HG03469 (cell line): ENCODE measurements around the gene ZNF711.
"Not testable (repeated sequence)": the region's sequence is repeated elsewhere in the genome, so short reads cannot be mapped to it uniquely, and the experiment has no call there.

Experiments
- ATAC-seq: cut with Tn5 transposase; IDR thresholded peaks from one replicate; pipeline ENCODE4 v1.9.1; 2021; ENCODE audit warnings: mild to moderate bottlenecking, moderate library complexity, moderate number of reproducible peaks; ENCODE audit not compliant: unreplicated experiment

The ZNF711 gene

DNA sequence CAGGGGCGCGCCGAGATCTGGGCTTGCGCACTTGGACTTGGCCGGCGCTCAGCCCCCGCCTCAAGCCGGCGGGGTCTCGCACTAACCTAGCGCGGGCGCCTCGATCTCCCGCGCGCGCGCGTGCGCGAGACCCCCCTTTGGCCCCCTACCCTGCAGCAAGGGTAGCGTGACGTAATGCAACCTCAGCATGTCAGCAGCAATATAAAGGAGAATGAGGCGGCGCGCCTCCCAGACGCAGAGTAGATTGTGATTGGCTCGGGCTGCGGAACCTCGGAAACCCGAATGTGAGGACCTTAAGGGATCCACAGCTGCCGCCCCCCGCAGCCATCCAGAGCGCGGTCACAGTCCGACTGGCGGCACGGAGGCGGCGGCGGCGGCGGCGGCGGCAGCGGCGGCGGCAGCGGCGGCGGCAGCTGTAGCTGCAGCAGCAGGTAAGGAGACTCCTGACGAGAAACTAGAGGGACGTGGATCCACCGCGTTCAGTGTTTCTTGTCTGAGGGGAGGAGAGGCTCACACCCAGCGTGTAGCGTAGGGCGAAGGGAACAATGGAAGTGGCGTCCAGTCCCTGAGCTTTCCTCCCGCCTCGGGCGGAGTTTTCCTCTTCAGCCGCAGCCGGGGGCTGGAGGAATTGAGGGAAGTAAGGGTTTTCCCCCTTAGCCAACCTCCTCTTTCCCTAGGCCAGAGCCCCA lies at the start of gene ZNF711, which contains the start of gene SATL1:
TSS of gene ZNF711 (plus strand) at position 231 of the 689 bp plus-strand sequence. CDS start 3,582 bp downstream, outside the sequence.
TSS of gene SATL1 (minus strand) at position 19 of the 689 bp plus-strand sequence. CDS start 134,811 bp downstream, outside the sequence.
- peak; percentile 36 for ATAC-seq

DNA sequence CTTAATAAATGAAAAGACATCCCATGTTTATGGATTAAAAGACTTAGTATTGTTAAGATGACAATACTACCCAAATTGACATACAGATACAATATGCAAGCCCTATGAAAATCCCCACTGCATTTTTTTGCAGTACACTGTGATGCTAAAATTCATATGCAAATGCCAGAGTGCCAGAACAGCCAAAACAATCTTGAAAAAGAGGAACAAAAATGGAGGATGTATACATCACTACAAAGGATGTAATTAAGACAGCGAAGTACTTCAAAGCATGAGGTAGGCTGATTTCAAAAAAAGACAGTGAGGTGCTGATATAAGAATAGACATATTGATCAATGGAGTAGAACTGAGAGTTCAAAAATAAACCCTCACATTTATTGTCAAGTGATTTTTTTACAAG lies 47.5 kb upstream of the ZNF711 start:
- ATAC-seq: no peak

DNA sequence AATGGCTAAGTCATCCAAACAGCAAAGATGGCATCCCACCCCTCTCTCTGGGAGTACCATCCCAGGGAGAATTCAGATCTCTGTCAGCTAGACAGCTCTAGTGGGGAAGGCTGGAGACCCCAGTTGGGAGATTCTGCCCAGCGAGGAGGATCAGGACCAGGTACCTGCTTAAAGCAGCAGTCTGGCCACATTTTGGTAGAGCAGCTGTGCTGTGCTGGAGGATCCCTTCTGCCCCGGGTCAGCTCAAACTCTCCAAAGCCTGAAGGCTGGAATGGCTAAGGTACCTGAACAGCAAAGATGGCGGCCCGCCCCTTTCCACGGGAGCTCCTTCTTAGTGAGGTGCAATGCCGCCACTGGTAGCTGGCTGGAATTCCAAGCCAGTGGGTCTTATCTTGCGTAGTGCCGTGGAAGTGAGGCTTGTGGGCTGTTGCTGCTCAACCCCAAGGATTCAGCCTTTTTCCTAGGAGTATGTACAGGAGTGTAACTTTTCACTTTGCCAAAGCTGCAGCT lies 40.3 kb upstream of the ZNF711 start:
- ATAC-seq: no peak

DNA sequence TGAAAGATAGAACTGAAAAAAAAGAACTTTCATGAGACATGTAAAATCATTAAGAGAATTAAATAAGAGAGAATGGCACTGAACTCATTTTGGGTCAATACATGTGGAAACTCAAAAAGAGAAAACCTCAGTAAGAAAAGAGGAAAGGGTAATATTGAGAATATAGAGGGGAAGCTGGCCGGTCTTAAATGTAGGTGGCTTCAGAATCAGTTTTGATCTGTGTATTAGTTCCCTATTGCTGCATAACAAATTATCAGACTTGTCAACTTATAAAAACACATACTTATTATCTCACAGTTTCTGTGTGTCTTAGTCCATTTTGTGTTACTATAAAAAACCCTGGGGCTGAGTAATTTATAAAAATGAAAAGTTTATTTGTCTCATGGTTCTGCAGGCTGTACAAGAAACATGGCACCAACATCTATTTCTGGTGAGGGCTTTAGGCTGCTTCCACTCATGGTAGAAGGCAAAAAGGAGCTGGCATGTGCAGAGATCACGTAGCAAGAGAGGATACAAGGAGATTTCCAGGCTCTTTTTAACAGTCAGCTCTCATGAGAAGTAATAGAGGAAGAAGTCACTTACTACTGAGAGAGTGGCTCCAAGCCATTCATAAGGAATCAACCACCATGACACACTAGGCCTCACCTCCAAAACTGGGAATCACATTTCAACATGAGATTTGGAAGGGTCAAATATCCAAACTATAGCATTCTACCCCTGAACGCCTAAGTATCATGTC lies 29.8 kb upstream of the ZNF711 start:
- no peak for ATAC-seq

DNA sequence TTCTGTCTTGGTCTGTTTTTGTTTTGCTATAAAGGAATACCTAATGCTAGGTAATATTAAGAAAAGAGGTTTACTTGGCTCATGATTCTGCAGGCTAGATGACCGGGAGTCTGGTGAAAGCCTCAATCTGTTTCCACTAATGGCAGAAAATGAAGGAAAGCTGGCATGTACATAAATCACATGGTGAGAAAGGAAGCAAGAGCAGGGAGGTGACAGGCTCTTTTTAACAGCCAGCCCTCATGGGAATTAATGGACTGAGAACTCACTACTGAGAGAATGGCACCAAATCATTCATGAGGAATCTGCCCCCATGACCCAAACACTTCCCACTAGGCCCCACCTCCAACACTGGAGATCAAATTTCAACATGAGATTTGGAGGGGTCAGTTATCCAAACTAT lies 27.8 kb upstream of the ZNF711 start:
- ATAC-seq: no peak

DNA sequence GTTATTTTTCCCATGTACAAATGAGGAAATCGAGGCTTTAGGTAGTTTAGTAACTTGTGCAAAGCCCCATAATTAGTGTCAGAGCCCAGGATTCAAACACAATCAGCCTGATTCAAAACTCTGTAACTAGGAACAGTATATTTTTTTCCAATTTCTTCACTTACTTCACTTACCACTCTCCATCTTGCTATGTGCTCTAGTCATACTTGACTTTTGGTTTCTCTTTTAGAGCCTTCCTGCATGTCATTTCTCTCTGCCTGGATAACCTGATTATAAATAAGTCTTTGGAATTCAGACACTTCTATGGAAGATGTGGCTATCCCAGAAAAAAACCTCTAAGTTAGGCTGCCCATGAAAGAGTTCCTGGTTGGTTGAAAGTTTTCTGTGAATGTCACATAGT lies 22.4 kb upstream of the ZNF711 start:
- ATAC-seq: no peak

DNA sequence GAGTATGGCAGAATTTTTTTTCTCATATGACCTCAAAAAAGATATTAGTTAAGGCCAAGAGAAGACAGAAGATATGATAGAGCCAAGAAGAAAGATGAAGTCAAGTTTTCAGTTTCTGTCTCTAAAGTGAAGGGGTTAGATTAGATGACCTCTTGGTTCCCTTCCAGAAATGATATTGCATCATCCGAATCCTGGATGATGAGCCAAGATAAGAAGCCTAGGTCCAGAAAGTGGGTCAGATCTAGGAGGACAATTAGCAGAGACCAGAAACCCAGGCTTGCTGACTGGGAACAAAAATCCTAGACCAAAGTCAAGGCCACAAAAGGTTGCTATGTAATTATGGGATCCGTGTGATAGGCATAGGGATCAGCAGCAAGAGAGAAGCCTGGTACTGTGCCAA lies 20.4 kb upstream of the ZNF711 start:
- ATAC-seq: no peak

DNA sequence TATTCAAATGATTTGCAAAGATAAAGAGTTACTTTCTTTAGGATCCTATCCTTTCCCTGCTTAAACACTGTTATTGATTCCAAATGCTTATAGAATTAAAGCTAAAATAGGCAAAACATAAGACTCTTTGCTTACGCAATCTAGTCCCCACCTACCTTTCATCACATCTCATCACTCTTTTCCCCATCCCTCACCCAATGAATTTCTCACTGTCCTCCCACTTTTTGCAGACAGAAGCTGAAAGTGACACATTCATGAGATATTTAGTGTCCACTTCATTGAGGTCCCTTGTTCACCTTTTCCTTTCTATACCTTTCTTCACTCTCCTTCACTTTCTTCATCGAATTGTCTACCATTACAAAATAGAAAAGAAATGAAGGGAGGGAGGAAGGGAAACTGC lies 636 bp upstream of the ZNF711 start:
- ATAC-seq: no peak

DNA sequence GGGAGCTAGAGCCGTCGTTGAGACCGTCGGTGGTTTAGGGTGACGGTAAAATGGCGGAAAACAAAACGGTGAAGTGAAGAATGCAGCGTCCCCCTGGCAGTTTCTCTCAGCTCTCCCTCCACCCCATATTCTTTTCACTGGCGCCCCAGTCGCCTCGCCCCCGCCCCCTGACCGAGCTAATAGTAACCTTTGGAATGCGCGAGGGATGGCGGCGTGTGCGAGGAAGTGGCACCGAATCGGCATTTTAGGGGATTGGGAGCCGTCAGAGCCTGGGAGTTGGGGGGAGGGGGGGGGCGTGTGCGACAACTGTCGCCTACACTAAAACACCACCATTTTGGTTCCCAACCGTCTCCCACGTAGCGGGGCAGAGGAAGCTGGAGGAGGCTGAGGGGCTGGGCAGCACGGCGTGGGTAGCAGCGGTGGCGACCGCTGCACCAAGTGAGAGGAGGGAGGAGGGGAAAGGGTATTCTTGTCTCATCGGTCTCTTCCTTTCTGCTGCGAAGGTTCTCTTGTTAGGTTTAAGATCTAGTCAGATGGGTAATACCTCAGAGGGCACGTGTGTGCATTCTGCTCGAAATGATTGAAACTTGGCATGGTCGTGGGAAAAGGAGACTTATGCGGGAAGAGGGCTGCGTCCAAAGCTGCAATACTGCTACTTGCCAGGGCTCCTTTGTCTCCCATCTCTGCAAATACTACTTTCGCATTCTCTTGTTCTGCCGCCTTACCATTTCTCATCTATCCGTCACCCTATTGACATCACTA lies 840 bp downstream of the ZNF711 start:
- ATAC-seq: peak; percentile 32

DNA sequence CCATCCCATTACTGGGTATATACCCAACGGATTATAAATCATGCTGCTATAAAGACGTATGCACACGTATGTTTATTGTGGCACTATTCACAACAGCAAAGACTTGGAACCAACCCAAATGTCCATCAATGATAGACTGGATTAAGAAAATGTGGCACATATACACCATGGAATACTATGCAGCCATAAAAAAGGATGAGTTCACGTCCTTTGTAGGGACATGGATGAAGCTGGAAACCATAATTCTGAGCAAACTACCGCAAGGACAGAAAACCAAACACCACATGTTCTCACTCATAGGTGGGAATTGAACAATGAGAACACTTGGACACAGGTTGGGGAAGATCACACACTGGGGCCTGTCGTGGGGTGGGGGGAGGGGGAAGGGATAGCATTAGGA lies 41.5 kb downstream of the ZNF711 start:
- ATAC-seq: not testable (repeated sequence)

DNA sequence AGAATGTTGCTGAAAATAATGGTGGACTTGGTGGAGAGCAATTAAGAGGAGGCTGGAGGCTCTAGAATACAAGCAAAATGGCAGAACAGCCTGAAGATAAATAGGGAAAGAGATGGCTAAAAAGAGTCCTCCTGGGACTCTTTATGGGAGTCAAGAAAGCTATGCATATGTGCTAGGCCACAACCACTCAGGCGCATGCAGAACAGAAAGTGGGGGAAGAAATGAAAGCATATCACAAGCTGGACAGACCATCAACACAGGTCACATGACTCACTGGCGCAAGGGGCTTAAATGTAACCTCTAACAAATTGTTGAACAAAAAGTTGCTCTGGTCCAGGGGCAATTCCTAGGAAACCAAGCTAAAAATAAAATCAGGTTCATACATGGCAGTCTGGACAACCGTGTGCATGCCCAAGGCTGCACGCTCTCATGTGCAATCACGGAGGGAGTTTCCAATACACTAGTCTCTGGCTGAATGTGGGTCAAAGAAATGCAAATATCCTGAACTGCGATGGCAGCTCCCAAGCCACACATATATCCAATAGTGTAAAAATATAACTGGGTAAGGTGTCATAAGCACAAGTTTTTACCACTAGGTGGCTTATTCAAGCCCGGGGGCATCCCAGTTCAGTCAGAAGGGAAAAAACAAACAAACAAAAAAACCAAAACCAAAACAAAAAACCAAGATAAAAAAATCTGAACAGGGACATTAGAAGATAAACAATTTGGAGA lies 45.4 kb downstream of the ZNF711 start:
- ATAC-seq: peak; percentile 86

DNA sequence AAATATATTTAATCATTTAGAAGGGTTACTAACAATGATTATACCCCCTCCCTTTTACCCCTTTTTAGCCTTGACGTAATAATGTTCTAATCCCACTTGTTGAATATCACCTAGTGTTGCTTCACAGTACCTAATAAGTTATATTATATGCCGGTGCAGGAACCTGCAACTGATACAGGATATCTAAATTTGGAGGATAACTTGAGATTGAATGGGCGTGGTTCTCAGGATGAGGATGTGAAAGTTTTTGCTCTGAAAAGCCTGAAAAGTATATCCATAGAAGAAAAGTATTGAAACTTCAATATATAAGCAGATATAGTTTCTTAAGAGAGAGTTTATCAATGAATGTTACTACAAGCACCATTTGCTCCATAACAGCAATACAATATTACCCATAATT lies 59.8 kb downstream of the ZNF711 start:
- ATAC-seq: peak; percentile 92

DNA sequence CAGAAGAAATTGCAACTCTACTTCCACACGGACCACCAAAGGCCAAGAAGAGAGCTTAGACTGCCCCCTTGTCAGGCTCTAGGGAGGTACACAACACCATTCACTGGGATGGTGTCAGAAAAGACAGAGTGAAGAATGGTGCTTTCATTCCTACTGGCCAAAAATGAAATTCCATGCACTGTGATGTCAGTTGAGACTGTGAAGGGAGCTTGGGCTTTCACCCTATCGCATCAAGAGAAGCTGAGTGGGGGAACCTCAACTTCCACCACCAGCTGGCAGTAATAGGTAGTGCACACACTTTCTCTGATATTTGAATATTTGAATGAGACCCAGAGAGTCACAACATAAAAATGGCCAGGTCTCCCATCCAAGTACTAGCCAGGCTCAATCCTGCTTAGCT lies 65.9 kb downstream of the ZNF711 start:
- no peak for ATAC-seq

DNA sequence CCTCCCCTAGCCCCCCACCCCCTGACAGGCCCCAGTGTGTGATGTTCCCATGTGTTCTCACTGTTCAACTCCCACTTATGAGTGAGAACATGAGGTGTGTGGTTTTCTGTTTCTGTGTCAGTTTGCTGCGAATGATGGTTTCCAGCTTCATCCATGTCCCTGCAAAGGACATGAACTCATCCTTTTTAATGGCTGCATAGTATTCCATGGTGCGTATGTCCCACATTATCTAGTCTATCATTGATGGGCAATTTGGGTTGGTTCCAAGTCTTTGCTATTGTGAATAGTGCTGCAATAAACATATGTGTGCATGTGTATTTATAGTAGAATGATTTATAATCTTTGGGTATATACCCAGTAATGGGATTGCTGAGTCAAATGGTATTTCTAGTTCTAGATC lies 67.6 kb downstream of the ZNF711 start:
- ATAC-seq: not testable (repeated sequence)
